Epithelial cell of esophagus (primary cell): ENCODE results near the gene CLDN14.

ENCODE experiments used
- DNase-seq: peaks from one replicate; pipeline ENCODE4 v3.0.0; 2010; ENCODE audit warnings: low read depth
- H3K4me3 ChIP-seq: 2 replicates; pipeline ENCODE4 v1.5.1; 2011; ENCODE audit warnings: mild to moderate bottlenecking, low read length, control low read depth
- CTCF ChIP-seq: IDR thresholded peaks from 2 replicates; pipeline ENCODE4 v1.5.1; 2011; ENCODE audit warnings: low read depth, mild to moderate bottlenecking, low read length, control low read depth, inconsistent platforms; ENCODE audit not compliant: insufficient read depth; ENCODE audit errors: missing control alignments

Gene CLDN14

GRCh38 chr21:36456729-36457414 lies 23.1 kb downstream of the CLDN14 start:
- no peak for TF ChIP-seq CTCF
- no peak overlapping the region for H3K4me3 ChIP-seq
- DNase-seq: peak; percentile 56

- DNase-seq: no peak
- no peak overlapping the region for H3K4me3 ChIP-seq
- no peak for TF ChIP-seq CTCF
These were observed 25.2 kb downstream of the CLDN14 start for GRCh38 chr21:36454706-36455105.

GRCh38 chr21:36454093-36454531 lies 25.8 kb downstream of the CLDN14 start:
- no peak for TF ChIP-seq CTCF
- no peak overlapping the region for H3K4me3 ChIP-seq
- DNase-seq: no peak

GRCh38 chr21:36452281-36452825 lies 27.6 kb downstream of the CLDN14 start:
- no peak for TF ChIP-seq CTCF
- H3K4me3 ChIP-seq: no peak overlapping the region
- DNase-seq: peak; percentile 60

- DNase-seq: no peak
- H3K4me3 ChIP-seq: no peak overlapping the region
- no peak for TF ChIP-seq CTCF
These were observed 28.4 kb downstream of the CLDN14 start for GRCh38 chr21:36451506-36451905.

GRCh38 chr21:36450511-36450910 lies 29.4 kb downstream of the CLDN14 start:
- H3K4me3 ChIP-seq: no peak overlapping the region
- TF ChIP-seq CTCF: no peak
- DNase-seq: peak; percentile 30

GRCh38 chr21:36446301-36446700 lies 33.6 kb downstream of the CLDN14 start:
- no peak for DNase-seq
- no peak for TF ChIP-seq CTCF

More at GRCh38 chr21:36446301-36446700, 33.6 kb downstream of the CLDN14 start:
- H3K4me3 ChIP-seq: no peak overlapping the region
